GM13977 (cell line): Measurements from ENCODE around the gene PAX7.

Source experiments
- DNase-seq: peaks from one replicate; pipeline ENCODE4 v3.0.0; 2012; ENCODE audit warnings: low spot score
- CTCF ChIP-seq: IDR thresholded peaks from 2 replicates; pipeline ENCODE4 v1.5.1; 2012; ENCODE audit warnings: mild to moderate bottlenecking, control low read depth; ENCODE audit not compliant: insufficient read depth; ENCODE audit errors: extremely low read depth, missing control alignments
- in situ Hi-C: fragments of 300-500 bp; cut with MboI; formaldehyde crosslinking; loops from one replicate; pipeline ENCODE4 v1.12.0; 2022; ENCODE audit warnings: low sequenced_read_pairs, low pct_unique_long_range_greater_than_20kb, mixed read lengths, inconsistent platforms; ENCODE audit not compliant: unreplicated experiment

Gene PAX7

GRCh38 chr1:18632218-18632588 is 1.6 kb downstream of the PAX7 start:
- in situ Hi-C loops: no loop called here
- DNase-seq: peak; percentile 23
- no peak for TF ChIP-seq CTCF

- TF ChIP-seq CTCF: no peak
- no peak for DNase-seq
- in situ Hi-C loops: no loop called here
Observed at GRCh38 chr1:18632783-18633421, 2.3 kb downstream of the PAX7 start.

GRCh38 chr1:18633422-18634155 is 2.9 kb downstream of the PAX7 start:
- TF ChIP-seq CTCF: no peak
- in situ Hi-C loops: no loop called here
- DNase-seq: no peak

GRCh38 chr1:18634276-18634675 is 3.6 kb downstream of the PAX7 start:
- TF ChIP-seq CTCF: no peak
- DNase-seq: no peak
- in situ Hi-C loops: no loop called here

- no peak for TF ChIP-seq CTCF
- no peak for DNase-seq
- in situ Hi-C loops: no loop called here
Observed at GRCh38 chr1:18635070-18635577, 4.5 kb downstream of the PAX7 start.

- DNase-seq: no peak
- in situ Hi-C loops: no loop called here
Observed at GRCh38 chr1:18635891-18636595, 5.4 kb downstream of the PAX7 start.

More at GRCh38 chr1:18635891-18636595, 5.4 kb downstream of the PAX7 start:
- no peak for TF ChIP-seq CTCF
